ENCODE results near the gene SPDYA. TPM values are rescaled to one million over a fixed set of nuclear protein-coding genes. Genes with fewer than 3 reads are reported as not detected.

SPDYA gene
- 1 to 10 TPM; 1.3 to 1.9 TPM for total RNA-seq

DNA sequence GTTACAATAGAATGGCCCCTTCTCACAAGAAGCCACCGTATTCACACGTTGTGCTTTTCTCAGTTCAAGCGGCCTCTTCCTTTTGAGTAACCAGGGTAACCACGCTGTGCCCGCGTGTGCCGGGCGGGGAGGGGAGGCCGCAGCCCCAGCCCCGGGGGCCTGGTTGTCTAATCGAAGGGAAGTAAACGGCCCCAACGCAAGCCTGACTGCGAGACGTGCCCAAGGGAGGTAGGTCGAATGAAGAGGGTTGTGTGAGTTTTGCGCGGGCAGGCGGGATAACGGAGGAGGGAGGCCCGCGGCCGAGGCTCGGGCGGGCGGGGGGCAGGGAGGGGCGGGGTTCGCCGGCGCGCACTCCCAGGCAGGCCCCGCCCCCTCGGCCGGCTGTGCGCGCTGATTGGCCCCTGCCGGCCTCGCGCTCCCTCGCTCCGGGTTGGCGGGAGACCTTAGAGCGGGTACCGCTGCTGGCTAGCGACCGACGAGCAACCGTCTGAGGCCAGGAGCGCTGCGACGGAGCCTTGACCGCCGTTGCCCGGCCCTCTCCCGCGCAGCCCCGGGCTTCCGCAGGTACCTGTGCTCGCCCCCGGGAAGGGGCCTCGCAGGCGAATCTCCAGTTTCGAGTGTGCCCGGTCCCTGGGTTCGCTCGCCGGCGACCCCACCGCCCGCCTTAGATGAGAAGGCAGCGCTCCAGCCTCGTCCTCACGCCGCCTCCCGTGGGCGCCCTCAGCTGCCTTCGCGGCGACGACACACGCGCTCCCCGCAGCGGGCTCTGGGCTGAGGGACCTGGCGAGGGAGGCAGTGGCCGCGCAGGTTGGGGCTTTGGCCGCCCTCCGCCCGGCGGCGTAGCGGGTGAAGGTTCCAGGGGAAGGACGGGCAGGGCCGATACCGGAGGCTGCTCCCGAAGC is at the start of gene SPDYA:
Gene SPDYA, plus strand, starts transcription at position 451 of the 902 bp plus-strand sequence. CDS start 5,181 bp downstream, outside the sequence.

GRCh38 chr2:28870146-28870891 is 59.7 kb downstream of the SPDYA start, which contains the start of gene TRMT61B:
TSS of gene TRMT61B (minus strand) at chr2:28870309. CDS start at chr2:28870277, 32 bp downstream.

DNA sequence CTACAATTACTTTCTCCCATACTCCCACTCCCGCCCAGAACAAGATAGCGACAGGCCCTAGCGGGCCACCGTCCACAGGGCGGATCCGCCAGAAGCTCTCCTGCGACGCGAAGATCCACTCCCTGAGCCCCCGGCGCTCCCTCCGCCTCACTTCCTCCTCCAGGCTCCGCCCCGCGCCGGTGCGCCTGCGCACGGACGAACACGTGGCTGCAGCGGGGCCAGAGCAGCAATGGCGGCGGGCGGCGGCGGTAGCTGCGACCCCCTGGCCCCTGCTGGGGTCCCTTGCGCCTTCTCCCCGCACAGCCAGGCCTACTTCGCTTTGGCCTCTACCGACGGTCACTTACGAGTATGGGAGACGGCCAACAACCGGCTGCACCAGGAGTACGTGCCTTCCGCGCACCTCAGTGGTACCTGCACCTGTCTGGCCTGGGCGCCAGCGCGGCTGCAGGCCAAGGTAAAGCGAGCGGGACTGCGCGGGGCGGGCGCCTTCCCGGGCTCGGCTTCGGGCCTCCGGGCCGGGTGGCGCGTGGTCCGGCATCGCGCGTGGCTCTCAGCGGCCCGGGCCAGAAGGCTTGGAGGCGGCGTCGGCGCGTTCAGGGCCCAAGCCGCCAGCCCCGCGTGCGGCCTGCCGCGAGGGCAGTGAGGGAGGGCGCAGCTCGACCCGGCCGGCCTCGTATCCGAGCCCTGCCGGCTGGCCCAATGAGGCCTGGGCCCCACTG is 84.0 kb downstream of the SPDYA start, which contains the start of gene WDR43:
Gene WDR43, plus strand, starts transcription at position 198 of the 719 bp plus-strand sequence. Its CDS starts 32 bp downstream, at position 230.

Other genes starting within 250 kb of the SPDYA start
- 100 to 1,000 TPM; 232 to 234 TPM for gene PPP1CB, start 59.0 kb upstream of the SPDYA start, total RNA-seq
- gene TRMT61B, start 59.5 kb downstream of the SPDYA start, total RNA-seq: 10 to 100 TPM; 13.1 to 14.6 TPM
- gene WDR43, start 83.8 kb downstream of the SPDYA start, total RNA-seq: 10 to 100 TPM; 59.4 to 61.3 TPM
- 1 to 10 TPM; 4.0 to 4.6 TPM for gene TOGARAM2, start 170.5 kb downstream of the SPDYA start, total RNA-seq

All from activated naive CD4-positive, alpha-beta T cell treated with anti-CD3 and anti-CD28 coated beads, Interleukin-2, amount 10 ng/mL, durations not matched to agents 5 hours and 36 hours (primary cell).